Activated T-cell treated with anti-CD3 and anti-CD28 coated beads, Interleukin-2, amount 50 U/mL, for 24 hours (primary cell): ENCODE measurements around the gene TPD52L2.
A peak's percentile ranks its signal among the peaks of the same experiment; 100 is the strongest.
"Not testable (repeated sequence)": the region's sequence is repeated elsewhere in the genome, so short reads cannot be mapped to it uniquely, and the experiment has no call there.

Experiments
- DNase-seq: peaks from one replicate; pipeline ENCODE4 v3.0.0-alpha.2; 2020
- H3K27ac Mint-ChIP-seq: 2 replicates; pipeline ENCODE4 v1.8.0; 2020; ENCODE audit warnings: mild to moderate bottlenecking, mixed read lengths
- H3K27me3 Mint-ChIP-seq: 2 replicates; pipeline ENCODE4 v1.8.0; 2020; ENCODE audit warnings: mixed read lengths
- H3K36me3 Mint-ChIP-seq: 2 replicates; pipeline ENCODE4 v1.8.0; 2020; ENCODE audit warnings: low read depth, mixed read lengths
- H3K4me1 Mint-ChIP-seq: 2 replicates; pipeline ENCODE4 v1.8.0; 2020; ENCODE audit warnings: low read depth, mixed read lengths
- H3K4me3 Mint-ChIP-seq: 2 replicates; pipeline ENCODE4 v1.8.0; 2020; ENCODE audit warnings: mild to moderate bottlenecking, moderate library complexity, mixed read lengths
- H3K9me3 Mint-ChIP-seq: 2 replicates; pipeline ENCODE4 v1.8.0; 2020; ENCODE audit warnings: mixed read lengths

Gene TPD52L2

GRCh38 chr20:63900413-63900812 is 35.3 kb downstream of the TPD52L2 start:
- Mint-ChIP-seq H3K4me1 (peaks cover 76% of the 10 kb centered on the region), H3K36me3 (peaks cover 64% of the 10 kb centered on the region), H3K9me3 (no peaks in the 10 kb centered on the region), H3K27ac (peak overlapping the region; percentile 73), H3K27me3 (no peaks in the 10 kb centered on the region), H3K4me3 (no peak overlapping the region)
- no peak for DNase-seq

GRCh38 chr20:63903796-63904561 is 38.9 kb downstream of the TPD52L2 start:
- DNase-seq, result no peak
- H3K36me3 Mint-ChIP-seq, result peaks cover 38% of the 10 kb centered on the region
- no peak overlapping the region for H3K4me3 Mint-ChIP-seq
- no peaks in the 10 kb centered on the region for H3K9me3 Mint-ChIP-seq
- H3K27ac Mint-ChIP-seq, result peak overlapping the region; percentile 67
- H3K4me1 Mint-ChIP-seq, result peaks cover 61% of the 10 kb centered on the region
- H3K27me3 Mint-ChIP-seq, result no peaks in the 10 kb centered on the region

DNA sequence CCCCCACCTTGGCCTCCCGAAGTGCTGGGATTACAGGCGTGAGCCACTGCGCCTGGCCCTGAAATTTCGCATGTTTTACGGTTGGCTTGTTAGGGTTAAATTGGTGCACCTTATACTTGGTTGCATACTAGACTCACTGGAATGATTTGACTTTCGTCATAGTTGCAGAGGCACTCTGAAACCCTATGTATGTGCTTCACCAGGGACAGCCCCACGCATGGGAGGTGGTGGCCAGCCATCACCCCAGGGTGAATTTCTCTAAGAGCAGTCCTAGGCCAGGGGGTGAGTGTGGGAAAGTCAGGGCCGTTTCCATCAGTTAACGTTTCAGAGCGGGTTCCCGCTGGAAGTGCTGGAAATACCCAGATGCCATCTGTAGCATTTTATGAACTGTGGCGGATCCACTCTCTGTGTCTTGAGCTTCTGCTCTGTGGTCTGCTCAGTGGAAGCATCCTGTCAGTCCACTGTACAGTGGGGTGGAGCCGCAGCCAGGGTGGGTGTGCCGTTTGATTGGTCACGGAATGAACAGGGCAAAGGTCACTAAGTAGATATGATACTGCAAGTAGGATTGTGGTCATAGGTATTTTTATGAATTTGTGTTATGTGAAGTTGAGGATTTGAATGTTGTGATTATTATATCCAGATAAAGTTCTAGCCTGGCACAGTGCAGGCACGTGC is 43.1 kb downstream of the TPD52L2 start:
- Mint-ChIP-seq H3K4me1 (peaks cover 58% of the 10 kb centered on the region), H3K27me3 (no peaks in the 10 kb centered on the region), H3K4me3 (no peak overlapping the region), H3K9me3 (no peaks in the 10 kb centered on the region), H3K27ac (peak overlapping the region; percentile 64), H3K36me3 (peaks cover 31% of the 10 kb centered on the region)
- no peak for DNase-seq

DNA sequence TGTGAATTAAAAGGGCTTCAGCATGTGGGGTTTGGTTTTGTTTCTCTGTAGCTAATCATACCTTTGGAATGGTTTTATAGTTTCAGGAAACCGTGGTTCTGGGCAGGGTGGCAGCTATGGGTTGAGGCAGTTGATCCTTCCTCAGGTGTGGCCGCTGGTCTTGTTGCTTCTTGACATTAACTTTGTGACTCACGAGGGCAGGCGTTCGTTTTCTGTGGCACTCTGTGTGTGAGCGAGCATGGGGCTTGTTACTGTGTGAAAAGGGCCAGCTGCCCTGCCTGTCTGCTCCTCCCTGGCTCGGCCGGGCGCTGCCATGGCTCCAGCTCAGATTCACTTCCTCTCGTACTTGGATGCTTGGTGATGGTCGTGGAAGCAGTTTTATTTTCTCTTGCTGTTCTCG is 46.1 kb downstream of the TPD52L2 start:
- DNase-seq, result no peak
- peak overlapping the region; percentile 55 for H3K27ac Mint-ChIP-seq
- no peaks in the 10 kb centered on the region for H3K27me3 Mint-ChIP-seq
- H3K4me1 Mint-ChIP-seq, result peaks cover 45% of the 10 kb centered on the region
- no peaks in the 10 kb centered on the region for H3K9me3 Mint-ChIP-seq
- peaks cover 37% of the 10 kb centered on the region for H3K36me3 Mint-ChIP-seq
- no peak overlapping the region for H3K4me3 Mint-ChIP-seq

DNA sequence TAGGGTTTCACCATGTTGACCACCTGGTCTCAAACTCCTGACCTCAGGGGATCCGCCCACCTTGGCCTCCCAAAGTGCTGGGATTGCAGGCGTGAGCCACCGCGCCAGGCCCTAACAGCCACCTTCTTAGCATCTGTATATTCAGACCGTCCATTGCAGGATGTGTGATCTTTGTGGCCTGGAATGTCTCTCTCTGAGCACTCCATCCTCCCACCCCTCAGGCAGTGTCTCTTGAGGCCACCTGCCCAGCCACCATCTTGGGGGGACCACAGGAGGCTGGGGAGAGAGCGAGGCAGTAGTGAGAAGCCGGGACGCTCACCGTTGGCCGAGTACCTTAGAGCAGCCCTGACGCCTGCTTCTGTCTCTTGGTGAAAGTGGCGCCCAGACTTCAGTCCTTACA is 48.7 kb downstream of the TPD52L2 start:
- H3K36me3 Mint-ChIP-seq, result peaks cover 56% of the 10 kb centered on the region
- no peak overlapping the region for H3K4me3 Mint-ChIP-seq
- no peaks in the 10 kb centered on the region for H3K9me3 Mint-ChIP-seq
- H3K4me1 Mint-ChIP-seq, result peaks cover 41% of the 10 kb centered on the region
- DNase-seq, result no peak
- H3K27ac Mint-ChIP-seq, result peak overlapping the region; percentile 29
- no peaks in the 10 kb centered on the region for H3K27me3 Mint-ChIP-seq

DNA sequence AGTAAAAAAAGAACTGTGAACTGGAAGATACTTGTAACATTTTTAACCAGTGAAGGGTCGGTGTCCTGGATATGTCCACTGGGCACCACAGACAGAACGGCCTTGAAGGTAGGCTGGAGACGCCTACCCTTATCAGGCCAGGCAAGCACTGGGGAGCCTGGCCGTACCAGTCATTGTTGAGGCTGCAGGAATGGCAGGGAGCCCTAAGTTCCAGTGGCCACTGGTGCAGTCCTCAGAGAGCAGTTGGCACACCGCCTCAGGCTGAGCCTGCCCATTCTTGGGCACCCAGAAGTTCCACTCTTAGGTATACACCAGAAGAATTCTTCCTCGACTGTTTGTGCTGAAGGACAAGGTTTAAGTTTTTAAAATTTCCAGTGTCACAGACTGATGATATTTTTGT is 50.4 kb downstream of the TPD52L2 start:
- H3K36me3 Mint-ChIP-seq, result peaks cover 59% of the 10 kb centered on the region
- H3K4me3 Mint-ChIP-seq, result no peak overlapping the region
- H3K27me3 Mint-ChIP-seq, result no peaks in the 10 kb centered on the region
- DNase-seq, result no peak
- peaks cover 33% of the 10 kb centered on the region for H3K4me1 Mint-ChIP-seq
- H3K27ac Mint-ChIP-seq, result no peak overlapping the region
- H3K9me3 Mint-ChIP-seq, result no peaks in the 10 kb centered on the region

GRCh38 chr20:63916371-63916939 is 51.4 kb downstream of the TPD52L2 start:
- not testable (repeated sequence) for H3K27me3 Mint-ChIP-seq, H3K9me3 Mint-ChIP-seq, DNase-seq, H3K4me3 Mint-ChIP-seq
- Mint-ChIP-seq H3K4me1 (peaks cover 26% of the 10 kb centered on the region), H3K27ac (peak overlapping the region; percentile 56), H3K36me3 (peaks cover 55% of the 10 kb centered on the region)

- no peak overlapping the region for H3K4me3 Mint-ChIP-seq
- H3K27ac Mint-ChIP-seq, result peak overlapping the region; percentile 40
These were observed 52.7 kb downstream of the TPD52L2 start for GRCh38 chr20:63917811-63918210.

DNA sequence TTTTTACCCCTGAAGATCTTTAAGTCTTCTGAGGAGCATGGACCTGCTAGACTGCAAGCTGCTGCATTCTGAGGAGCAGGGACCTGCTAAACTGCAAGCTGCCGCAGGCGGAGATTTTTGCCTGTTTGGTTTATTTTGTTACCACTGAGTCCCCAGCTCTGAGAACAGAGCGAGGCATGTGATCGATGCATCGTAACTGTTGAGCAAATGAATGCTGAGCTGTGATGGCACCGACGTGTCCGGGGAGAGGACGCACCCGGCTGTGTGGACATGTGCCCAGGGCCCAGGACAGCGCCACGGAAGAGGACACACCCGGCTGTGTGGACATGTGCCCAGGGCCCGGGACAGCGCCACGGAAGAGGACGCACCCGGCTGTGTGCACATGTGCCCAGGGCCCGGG is 54.1 kb downstream of the TPD52L2 start:
- Mint-ChIP-seq H3K27ac (no peak overlapping the region), H3K9me3 (no peaks in the 10 kb centered on the region), H3K36me3 (peaks cover 65% of the 10 kb centered on the region), H3K4me1 (peaks cover 17% of the 10 kb centered on the region), H3K27me3 (no peaks in the 10 kb centered on the region), H3K4me3 (no peak overlapping the region)
- DNase-seq, result no peak

More at GRCh38 chr20:63917811-63918210, 52.7 kb downstream of the TPD52L2 start:
- Mint-ChIP-seq H3K27me3 (no peaks in the 10 kb centered on the region), H3K9me3 (no peaks in the 10 kb centered on the region), H3K36me3 (peaks cover 60% of the 10 kb centered on the region), H3K4me1 (peaks cover 18% of the 10 kb centered on the region)
- DNase-seq, result no peak

DNA sequence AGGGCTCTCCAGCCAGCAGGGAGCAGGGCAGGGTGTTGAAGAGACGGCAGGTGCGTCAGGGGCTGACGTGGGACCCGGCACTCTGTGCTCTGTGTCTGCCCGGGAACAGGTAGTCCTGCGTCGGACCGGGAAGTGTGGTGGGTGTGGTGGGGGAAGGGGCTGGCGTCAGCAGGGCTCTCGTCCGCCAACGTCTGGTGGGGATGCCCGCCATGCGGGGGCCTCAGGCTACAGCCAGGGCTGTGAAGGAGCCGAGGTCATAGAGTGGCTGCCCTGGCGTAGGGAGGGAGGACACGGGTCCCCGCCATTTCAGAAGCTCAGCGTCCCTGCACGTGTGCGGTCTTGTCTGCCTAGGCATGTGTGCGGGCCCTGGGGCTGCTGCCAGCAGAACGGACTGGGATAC is 55.2 kb downstream of the TPD52L2 start:
- Mint-ChIP-seq H3K36me3 (peaks cover 66% of the 10 kb centered on the region), H3K9me3 (no peaks in the 10 kb centered on the region), H3K4me3 (no peak overlapping the region), H3K27me3 (no peaks in the 10 kb centered on the region), H3K27ac (no peak overlapping the region), H3K4me1 (peaks cover 22% of the 10 kb centered on the region)
- no peak for DNase-seq

GRCh38 chr20:63923651-63924050 is 58.6 kb downstream of the TPD52L2 start:
- Mint-ChIP-seq H3K4me1 (peaks cover 16% of the 10 kb centered on the region), H3K27ac (peak overlapping the region; percentile 55), H3K36me3 (peaks cover 66% of the 10 kb centered on the region), H3K4me3 (no peak overlapping the region), H3K9me3 (no peaks in the 10 kb centered on the region), H3K27me3 (no peaks in the 10 kb centered on the region)
- DNase-seq, result no peak

- Mint-ChIP-seq H3K27ac (peak overlapping the region; percentile 37), H3K4me1 (peaks cover 16% of the 10 kb centered on the region), H3K36me3 (peaks cover 67% of the 10 kb centered on the region), H3K27me3 (no peaks in the 10 kb centered on the region), H3K4me3 (no peak overlapping the region), H3K9me3 (no peaks in the 10 kb centered on the region)
- DNase-seq, result no peak
These were observed 59.2 kb downstream of the TPD52L2 start for GRCh38 chr20:63924241-63924640.

GRCh38 chr20:63926298-63926697 is 61.2 kb downstream of the TPD52L2 start:
- H3K36me3 Mint-ChIP-seq, result peaks cover 81% of the 10 kb centered on the region
- H3K27ac Mint-ChIP-seq, result peak overlapping the region; percentile 42
- no peak overlapping the region for H3K4me3 Mint-ChIP-seq
- H3K27me3 Mint-ChIP-seq, result no peaks in the 10 kb centered on the region
- DNase-seq, result no peak
- H3K4me1 Mint-ChIP-seq, result peaks cover 16% of the 10 kb centered on the region
- H3K9me3 Mint-ChIP-seq, result no peaks in the 10 kb centered on the region

DNA sequence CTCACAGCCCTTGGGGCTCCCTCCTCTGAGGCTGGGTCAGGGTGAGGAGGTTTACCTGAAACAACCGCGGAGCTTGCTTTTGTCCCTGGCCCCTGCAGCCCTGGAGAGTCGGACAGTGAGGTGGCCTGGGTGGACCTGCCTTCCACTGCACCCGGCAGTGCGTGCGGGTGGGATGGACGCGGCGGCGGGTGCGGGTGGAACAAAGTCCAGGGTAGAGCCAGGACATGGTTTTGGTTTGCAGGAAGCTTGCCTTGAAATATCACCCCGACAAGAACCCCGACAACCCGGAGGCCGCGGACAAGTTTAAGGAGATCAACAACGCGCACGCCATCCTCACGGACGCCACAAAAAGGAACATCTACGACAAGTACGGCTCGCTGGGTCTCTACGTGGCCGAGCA is 64.0 kb downstream of the TPD52L2 start:
- DNase-seq, result no peak
- Mint-ChIP-seq H3K9me3 (no peaks in the 10 kb centered on the region), H3K4me3 (no peak overlapping the region), H3K4me1 (peaks cover 12% of the 10 kb centered on the region), H3K27me3 (no peaks in the 10 kb centered on the region), H3K36me3 (peaks cover 92% of the 10 kb centered on the region), H3K27ac (no peak overlapping the region)

GRCh38 chr20:63929473-63929883 is 64.4 kb downstream of the TPD52L2 start:
- not testable (repeated sequence) for DNase-seq, H3K27ac Mint-ChIP-seq, H3K9me3 Mint-ChIP-seq, H3K4me3 Mint-ChIP-seq, H3K4me1 Mint-ChIP-seq, H3K27me3 Mint-ChIP-seq
- peaks cover 93% of the 10 kb centered on the region for H3K36me3 Mint-ChIP-seq
